B cell (primary cell): ENCODE data around the gene PFDN6. TPM values are rescaled to one million over a fixed set of nuclear protein-coding genes. Genes with fewer than 3 reads are reported as not detected.
A peak's percentile ranks its signal among the peaks of the same experiment; 100 is the strongest.

ENCODE experiments used
- ATAC-seq: fragments of 200-7000 bp; cut with Tn5 transposase; one replicate; pipeline ENCODE4 v1.10.0; 2021; ENCODE audit warnings: low read depth, mild to moderate bottlenecking, moderate number of reproducible peaks, moderate library complexity
- CTCF ChIA-PET: fragments of 350-600 bp; sonication (Branson Sonifier 250); formaldehyde crosslinking; loops from one replicate; lab custom pipeline; 2021; ENCODE audit warnings: antibody characterized with exemption, inconsistent platforms; lab: Charles Lee
- POLR2A ChIA-PET: fragments of 350-600 bp; sonication (Branson Sonifier 250); formaldehyde crosslinking; loops from one replicate; lab custom pipeline; 2021; ENCODE audit warnings: antibody characterized with exemption; lab: Charles Lee
- DNase-seq: peaks from one replicate; pipeline ENCODE4 v3.0.0; 2013
- H2AFZ ChIP-seq: 2 replicates; pipeline ENCODE4 v1.6.1; 2012; ENCODE audit warnings: mild to moderate bottlenecking, low read depth, low read length; ENCODE audit not compliant: insufficient read depth, poor library complexity, severe bottlenecking
- H3K27ac ChIP-seq, 2 donors: 1 replicate in 1 of 2; 2 replicates in 1 of 2; pipeline ENCODE4 v1.5.1; 2012 to 2013; ENCODE audit warnings: low read length in 2 of 2, mild to moderate bottlenecking in 2 of 2, moderate library complexity in 1 of 2
- H3K27me3 ChIP-seq, 4 experiments: fragments of 200-600 bp in 1 of 4; sonication (generic) in 1 of 4; replicated peaks in 1 of 4; 1 replicate in 2 of 4; 2 replicates in 2 of 4; pipeline versions ENCODE4 v1.6.1 to v1.7.0; 2013 to 2016; ENCODE audit warnings: low read length in 3 of 4, mild to moderate bottlenecking in 2 of 4, mixed read lengths in 1 of 4, moderate library complexity in 1 of 4; ENCODE audit not compliant: insufficient read depth in 4 of 4, control insufficient read depth in 3 of 4; ENCODE audit errors: control extremely low read depth in 1 of 4
- H3K36me3 ChIP-seq, 2 experiments: replicated peaks in 1 of 2; 1 replicate in 1 of 2; 2 replicates in 1 of 2; pipeline versions ENCODE4 v1.6.1 to v1.7.1; 2013; ENCODE audit warnings: low read length in 1 of 2; ENCODE audit not compliant: insufficient read depth in 2 of 2, control insufficient read depth in 1 of 2; ENCODE audit errors: control extremely low read depth in 1 of 2, extremely low read depth in 1 of 2
- H3K4me1 ChIP-seq, 2 donors: fragments of 200-600 bp in 1 of 2; sonication (generic) in 1 of 2; 1 replicate in 1 of 2; 2 replicates in 1 of 2; pipeline versions ENCODE4 v1.5.1 to v1.6.1; 2013 to 2017; ENCODE audit warnings: low read length in 2 of 2; ENCODE audit not compliant: control insufficient read depth in 2 of 2, insufficient read depth in 2 of 2
- H3K4me2 ChIP-seq: replicated peaks from 2 replicates; pipeline ENCODE3; 2012; ENCODE audit warnings: mild to moderate bottlenecking, low read depth, low read length; ENCODE audit not compliant: poor library complexity, severe bottlenecking
- H3K4me3 ChIP-seq, 5 experiments: fragments of 200-600 bp in 1 of 5; sonication (generic) in 1 of 5; 1 replicate in 3 of 5; 2 replicates in 2 of 5; pipeline versions ENCODE4 v1.5.1 to v1.7.0; 2011 to 2016; ENCODE audit warnings: low read length in 4 of 5, mild to moderate bottlenecking in 4 of 5, low read depth in 2 of 5, control low read depth in 1 of 5, moderate library complexity in 1 of 5; ENCODE audit not compliant: insufficient read depth in 1 of 5; ENCODE audit errors: control extremely low read depth in 1 of 5, extremely low read depth in 1 of 5
- H3K79me2 ChIP-seq: fragments of 200-600 bp; sonication (generic); one replicate; pipeline ENCODE4 v1.6.0; 2016; ENCODE audit warnings: low read length; ENCODE audit not compliant: control insufficient read depth, insufficient read depth
- H3K9ac ChIP-seq: fragments of 200-600 bp; sonication (generic); 2 replicates; pipeline ENCODE4 v1.6.1; 2017; ENCODE audit warnings: mild to moderate bottlenecking, low read length, moderate library complexity
- H3K9me3 ChIP-seq, 3 donors: one replicate each; pipeline versions ENCODE4 v1.6.1 to v1.7.1; 2013; ENCODE audit warnings: low read length in 2 of 3; ENCODE audit not compliant: control insufficient read depth in 2 of 3, insufficient read depth in 1 of 3; ENCODE audit errors: control extremely low read depth in 1 of 3
- H4K20me1 ChIP-seq: 2 replicates; pipeline ENCODE4 v1.6.0; 2012; ENCODE audit warnings: mild to moderate bottlenecking, low read length; ENCODE audit not compliant: insufficient read depth, control insufficient read depth, poor library complexity, severe bottlenecking
- H3K27ac Mint-ChIP-seq: one replicate; pipeline ENCODE4 v1.8.0; 2021; ENCODE audit warnings: mixed read lengths
- H3K27me3 Mint-ChIP-seq: one replicate; pipeline ENCODE4 v1.8.0; 2021; ENCODE audit warnings: mixed read lengths
- H3K4me1 Mint-ChIP-seq: one replicate; pipeline ENCODE4 v1.8.0; 2021; ENCODE audit warnings: mixed read lengths
- H3K4me3 Mint-ChIP-seq: one replicate; pipeline ENCODE4 v1.8.0; 2021; ENCODE audit warnings: mixed read lengths
- H3K9me3 Mint-ChIP-seq: one replicate; pipeline ENCODE4 v1.8.0; 2022; ENCODE audit warnings: mixed read lengths; ENCODE audit not compliant: insufficient read depth
- EZH2 ChIP-seq: IDR thresholded peaks from 2 replicates; pipeline ENCODE4 v1.6.1; 2012; ENCODE audit warnings: borderline replicate concordance, low read depth, mild to moderate bottlenecking, moderate library complexity, low read length; ENCODE audit not compliant: insufficient read depth, poor library complexity, severe bottlenecking
- WGBS: methylation state at CpG from one replicate; pipeline ENCODE4 v1.1.5; 2013; ENCODE audit warnings: missing lambda C conversion rate; ENCODE audit not compliant: insufficient coverage; 5-methylcytosine and 5-hydroxymethylcytosine counted together
- intact Hi-C: fragments of 100-400 bp; cut with micrococcal nuclease; formaldehyde crosslinking; loops from one replicate; pipeline ENCODE4 v1.10.0; 2022
- polyA plus RNA-seq: library from polyadenylated mRNA; depleted of rRNA; stranded (reverse); fragments of >200 nt; gene quantifications from 2 replicates; pipeline ENCODE4 v1.2.3, GENCODE V29; 2012
- total RNA-seq, 2 donors: library from RNA; stranded (reverse); fragments of 120-200 nt in 1 of 2; gene quantifications; 1 replicate in 1 of 2; 2 replicates in 1 of 2; pipeline versions ENCODE4 v1.2.3 to v1.2.4, GENCODE V29; 2013 to 2022
- TF ChIP-seq, protein P1 (sequence below): fragments of 200-600 bp; IDR thresholded peaks from one replicate; pipeline ENCODE4 v1.8.0; 2022; ENCODE audit warnings: antibody characterized with exemption, mild to moderate bottlenecking

PFDN6 gene
- total and polyA plus RNA-seq, 2 donors (not counting 1 experiment from before 2014, with no cell fraction given) = 33.2 to 51.1 TPM

DNA sequence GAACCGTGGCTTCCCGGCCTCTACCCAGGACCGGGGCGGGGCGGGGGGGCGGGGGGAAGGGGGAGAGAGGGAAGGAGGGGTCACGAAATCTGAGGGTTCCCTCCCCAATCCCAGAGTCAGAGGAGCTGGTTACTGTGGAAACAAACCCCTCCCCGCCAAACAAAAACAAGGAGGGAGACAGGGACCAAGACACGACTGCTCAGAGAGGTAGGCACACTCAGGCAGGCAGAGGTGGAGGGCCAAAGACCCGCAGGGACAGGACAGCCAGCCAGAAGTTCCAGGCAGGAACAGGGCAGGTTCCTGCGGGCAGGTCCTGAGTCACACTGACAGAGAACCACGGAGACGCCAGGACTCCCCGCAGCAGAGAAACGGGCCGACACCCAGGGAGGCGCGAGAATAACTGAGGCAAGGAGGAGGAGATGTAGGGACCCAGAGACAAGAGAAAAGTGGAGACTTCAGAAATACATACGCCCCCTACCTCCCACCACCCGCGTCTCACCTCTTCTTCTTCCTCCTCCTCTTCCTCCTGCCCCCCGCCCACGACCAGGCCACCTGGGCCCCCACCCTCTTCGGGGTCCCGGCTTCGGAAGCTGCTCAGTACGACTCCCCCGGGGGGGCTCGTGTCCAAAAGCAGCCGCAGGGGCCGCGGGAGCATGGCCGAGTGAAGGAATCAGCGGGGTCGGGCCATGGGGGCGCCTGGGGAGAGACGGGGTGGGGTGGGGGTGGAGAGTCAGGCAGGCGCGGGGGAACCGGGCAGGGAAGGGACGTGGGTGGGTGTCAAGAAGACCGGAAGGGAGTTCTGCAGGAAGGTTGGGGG lies 8.8 kb downstream of the PFDN6 start:
- H2AFZ ChIP-seq = peak overlapping the region; percentile 65
- peak overlapping the region; percentile 62 to 96 (median 79) for H3K4me3 ChIP-seq
- Mint-ChIP-seq H3K4me1 (peaks cover 33% of the 10 kb centered on the region), H3K27ac (peak overlapping the region; percentile 99), H3K9me3 (no peaks in the 10 kb centered on the region), H3K4me3 (peak overlapping the region; percentile 99), H3K27me3 (no peaks in the 10 kb centered on the region)
- intact Hi-C loops = loop anchor here (2.0 kb wide), 3 partner anchors 49 to 113 kb away; partner anchors contain the start of genes PHF1, RXRB and SLC39A7
- ATAC-seq = peak; percentile 13
- ChIA-PET POLR2A (interaction anchor here (0.6 to 3.3 kb wide), 12 partner anchors 9 to 217 kb away, joined by 3 to 22 read pairs (median 10); partner anchors contain the start of genes B3GALT4, PFDN6, RPS18 and TAPBP), CTCF (interaction anchor here (0.7 to 5.0 kb wide), 9 partner anchors 9 to 136 kb away, joined by 3 to 54 read pairs (median 8); partner anchors contain the start of genes B3GALT4, PFDN6, RPS18 and TAPBP)
- 0% methylated on average over 21 of the region's 42 CpGs for WGBS
- DNase-seq = peak; percentile 82
- peaks cover 12 to 21% of the 10 kb centered on the region in 2 donors for H3K4me1 ChIP-seq
- H3K27me3 ChIP-seq = no peaks in the 10 kb centered on the region
- H3K9me3 ChIP-seq = no peaks in the 10 kb centered on the region
- peaks cover 0 to 53% of the 10 kb centered on the region in 2 experiments for H3K36me3 ChIP-seq
- peak overlapping the region; percentile 93 for H3K4me2 ChIP-seq
- peak overlapping the region; percentile 86 to 91 for H3K27ac ChIP-seq
- peaks cover 20% of the 10 kb centered on the region for H4K20me1 ChIP-seq
- H3K9ac ChIP-seq = peak overlapping the region; percentile 84
- H3K79me2 ChIP-seq = peaks cover 13% of the 10 kb centered on the region
- TF ChIP-seq, protein P1, sequence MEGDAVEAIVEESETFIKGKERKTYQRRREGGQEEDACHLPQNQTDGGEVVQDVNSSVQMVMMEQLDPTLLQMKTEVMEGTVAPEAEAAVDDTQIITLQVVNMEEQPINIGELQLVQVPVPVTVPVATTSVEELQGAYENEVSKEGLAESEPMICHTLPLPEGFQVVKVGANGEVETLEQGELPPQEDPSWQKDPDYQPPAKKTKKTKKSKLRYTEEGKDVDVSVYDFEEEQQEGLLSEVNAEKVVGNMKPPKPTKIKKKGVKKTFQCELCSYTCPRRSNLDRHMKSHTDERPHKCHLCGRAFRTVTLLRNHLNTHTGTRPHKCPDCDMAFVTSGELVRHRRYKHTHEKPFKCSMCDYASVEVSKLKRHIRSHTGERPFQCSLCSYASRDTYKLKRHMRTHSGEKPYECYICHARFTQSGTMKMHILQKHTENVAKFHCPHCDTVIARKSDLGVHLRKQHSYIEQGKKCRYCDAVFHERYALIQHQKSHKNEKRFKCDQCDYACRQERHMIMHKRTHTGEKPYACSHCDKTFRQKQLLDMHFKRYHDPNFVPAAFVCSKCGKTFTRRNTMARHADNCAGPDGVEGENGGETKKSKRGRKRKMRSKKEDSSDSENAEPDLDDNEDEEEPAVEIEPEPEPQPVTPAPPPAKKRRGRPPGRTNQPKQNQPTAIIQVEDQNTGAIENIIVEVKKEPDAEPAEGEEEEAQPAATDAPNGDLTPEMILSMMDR = peak; percentile 15
- no peak for TF ChIP-seq EZH2
